OCI-LY1 (cell line): ENCODE results near the gene ARGLU1.

Experiments used
- CTCF ChIP-seq: fragments of 200-600 bp; sonication (generic), shearing (Covaris generic); IDR thresholded peaks from 2 replicates; pipeline ENCODE4 v1.5.1; 2017; ENCODE audit warnings: mild to moderate bottlenecking, antibody characterized with exemption, low read length, moderate library complexity, mixed read lengths
- EZH2 ChIP-seq: fragments of 200-600 bp; sonication (generic), shearing (Covaris generic); IDR thresholded peaks from 2 replicates; pipeline ENCODE4 v1.8.0; 2017; ENCODE audit warnings: borderline replicate concordance, mixed run types, mild to moderate bottlenecking, antibody characterized with exemption, low read length, moderate library complexity, mixed read lengths

GRCh38 chr13:106527826-106528225, 40.1 kb downstream of the ARGLU1 start:
- TF ChIP-seq CTCF (no peak), EZH2 (no peak)
